Lung microvascular endothelial cell (primary cell): Measurements from ENCODE around the gene LATS2. TPM values are rescaled to one million over a fixed set of nuclear protein-coding genes. Genes with fewer than 3 reads are reported as not detected.
"Not testable (repeated sequence)": the region's sequence is repeated elsewhere in the genome, so short reads cannot be mapped to it uniquely, and the experiment has no call there.

Experiments used
- DNase-seq, 2 donors: peaks; one replicate each; pipeline versions ENCODE4 v3.0.0 to v3.0.0-alpha.2; 2010; ENCODE audit warnings: low read depth in 2 of 2
- total RNA-seq: library from RNA; depleted of rRNA; stranded (reverse); fragments of >200 nt; gene quantifications from 2 replicates; pipeline ENCODE4 v1.2.1, GENCODE V29; 2014

The LATS2 gene
- total RNA-seq, 1 donor from 2014 or later: 25.0 TPM

DNA sequence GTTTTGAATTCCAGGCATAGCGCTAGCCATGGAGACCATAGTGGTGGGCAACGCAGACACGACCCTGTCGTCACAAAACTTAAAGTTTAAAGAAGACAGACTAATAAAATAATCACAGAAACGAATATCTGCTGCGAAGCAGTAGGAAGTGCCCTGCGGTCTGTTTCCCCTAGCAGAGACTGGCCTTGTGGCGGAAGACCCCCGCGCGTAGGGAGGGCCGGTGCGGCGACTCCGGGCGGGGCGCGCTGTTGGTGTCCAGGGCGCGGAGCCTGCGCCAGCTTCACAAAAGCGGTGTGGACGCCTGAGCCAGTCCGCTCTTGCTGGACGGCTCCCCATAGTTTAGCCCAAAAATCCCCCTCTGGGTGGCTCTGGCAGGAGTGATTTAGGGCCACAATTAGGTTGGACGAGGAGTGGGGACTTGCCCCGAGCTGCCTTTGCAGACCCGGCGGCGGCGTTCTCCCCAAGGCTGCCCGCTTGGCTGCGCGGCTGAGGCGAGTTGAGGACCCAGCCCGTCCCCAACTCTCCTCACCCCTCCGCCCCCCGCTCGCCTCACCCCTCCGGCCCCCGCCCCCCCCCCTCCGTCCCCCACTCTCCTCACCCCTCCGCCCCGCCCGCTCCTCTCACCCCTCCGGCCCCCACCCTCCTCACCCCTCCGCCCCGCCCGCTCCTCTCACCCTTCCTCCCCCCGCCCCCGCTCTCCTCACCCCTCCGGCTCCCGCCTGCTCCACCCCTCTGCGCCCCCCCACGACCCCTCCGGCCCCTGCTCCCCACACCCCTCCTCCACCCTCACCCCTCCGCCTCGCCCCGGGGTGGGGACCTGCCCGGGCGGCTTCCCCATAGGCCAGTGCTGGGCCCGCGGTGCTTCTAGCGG, 14.2 kb upstream of the LATS2 start:
- DNase-seq: peak; percentile 32 to 67

GRCh38 chr13:21075011-21075378, 13.6 kb upstream of the LATS2 start:
- DNase-seq: peak; percentile 64 to 80

- DNase-seq: peak in 1 of 2 donors; percentile 31
Measured at GRCh38 chr13:21074546-21074945, 13.2 kb upstream of the LATS2 start.

GRCh38 chr13:21071924-21072323, 10.5 kb upstream of the LATS2 start:
- DNase-seq: no peak

- no peak for DNase-seq
Measured at GRCh38 chr13:21071015-21071414, 9.6 kb upstream of the LATS2 start.

GRCh38 chr13:21069561-21070004, 8.2 kb upstream of the LATS2 start:
- peak in 1 of 2 donors; percentile 63 for DNase-seq

GRCh38 chr13:21067848-21068247, 6.5 kb upstream of the LATS2 start:
- DNase-seq: no peak

DNA sequence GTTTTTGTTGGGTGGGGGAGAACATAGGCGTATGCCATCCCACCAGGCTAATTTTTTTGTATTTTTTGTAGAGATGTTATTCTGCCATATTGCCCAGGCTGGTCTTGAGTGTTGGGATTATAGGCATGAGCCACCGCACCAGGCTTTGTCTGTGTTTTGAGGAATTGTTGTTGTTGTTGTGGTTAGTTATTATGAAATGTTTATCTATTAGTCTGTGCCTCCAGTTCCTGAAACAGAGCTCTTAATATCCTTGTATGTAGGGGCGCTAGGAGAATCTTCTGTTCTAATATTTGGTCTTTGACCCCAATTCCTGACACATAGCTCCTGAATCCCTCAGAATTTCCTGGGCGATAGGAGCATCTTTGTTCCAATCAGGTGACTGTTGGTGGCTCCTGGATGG, 5.6 kb upstream of the LATS2 start:
- no peak for DNase-seq

DNA sequence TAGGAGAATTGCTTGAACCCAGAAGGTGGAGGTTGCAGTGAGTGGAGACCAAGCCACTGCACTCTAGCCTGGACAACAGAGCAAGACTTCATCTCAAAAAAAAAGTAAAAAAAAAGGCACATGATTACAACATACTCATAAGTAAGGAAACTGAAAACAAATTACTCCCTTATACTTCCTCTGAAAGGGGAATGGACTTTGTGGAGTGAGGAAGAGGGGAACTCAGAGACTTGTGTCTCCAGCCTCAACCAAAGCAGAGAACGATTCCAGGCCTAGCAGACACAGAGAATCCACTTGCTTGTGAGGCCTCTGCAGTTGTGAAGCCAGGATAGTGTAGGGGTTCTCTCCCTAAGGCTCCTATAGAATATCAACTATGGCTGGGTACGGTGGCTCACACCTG, 4.3 kb upstream of the LATS2 start:
- no peak for DNase-seq

DNA sequence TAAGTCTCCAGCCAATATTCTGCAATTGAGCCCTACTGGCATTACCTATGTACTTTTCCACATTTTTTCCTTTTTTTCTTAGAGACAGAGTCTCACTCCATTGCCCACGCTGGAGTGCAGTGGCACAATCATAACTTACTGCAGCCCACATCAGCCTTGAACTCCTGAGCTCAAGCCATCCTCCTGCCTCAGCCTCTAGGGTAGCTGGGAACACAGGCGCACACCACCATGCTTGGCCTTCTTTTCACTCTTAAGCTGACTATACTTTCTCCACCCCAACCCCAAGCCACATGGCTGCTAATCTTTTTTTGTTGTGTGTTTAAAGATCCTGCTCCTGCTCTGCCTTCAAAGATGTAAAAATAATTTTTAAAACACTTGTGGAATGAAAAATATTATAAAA, 1.6 kb upstream of the LATS2 start:
- DNase-seq: no peak

DNA sequence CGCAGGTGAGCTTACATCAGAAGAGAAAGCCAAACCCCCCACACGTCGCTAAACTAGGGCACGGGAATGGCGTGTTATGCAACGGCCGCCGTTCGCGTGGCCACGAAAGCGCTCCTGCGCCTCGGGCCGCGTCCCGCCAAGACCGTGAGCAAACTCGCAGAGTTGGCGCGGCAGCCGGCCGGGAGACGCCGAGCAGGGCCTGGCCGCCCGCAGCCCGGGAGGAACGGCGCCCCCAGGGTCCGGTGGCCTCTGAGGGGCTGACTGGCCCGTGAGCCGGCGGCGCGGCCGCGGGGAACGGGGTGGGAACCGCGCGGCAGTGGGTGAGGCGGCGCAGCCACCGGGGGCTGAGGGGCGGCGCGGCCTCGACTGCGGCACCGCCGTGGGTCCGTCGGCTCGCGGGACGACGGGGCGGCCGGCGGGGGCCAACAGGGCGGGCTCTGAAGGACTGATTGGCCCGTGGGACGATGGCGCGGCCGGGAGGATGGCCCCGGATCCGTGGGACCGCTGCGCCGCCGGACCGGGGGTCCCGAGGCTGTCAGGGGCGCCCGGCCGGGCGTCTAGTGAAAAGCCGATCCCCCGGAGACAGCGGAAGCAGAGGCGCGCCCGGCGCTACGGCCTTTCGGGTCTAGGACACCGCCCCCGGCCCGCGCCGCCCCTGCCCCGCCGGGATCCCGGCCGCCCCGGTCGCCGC, 903 bp downstream of the LATS2 start:
- peak; percentile 50 to 59 for DNase-seq

DNA sequence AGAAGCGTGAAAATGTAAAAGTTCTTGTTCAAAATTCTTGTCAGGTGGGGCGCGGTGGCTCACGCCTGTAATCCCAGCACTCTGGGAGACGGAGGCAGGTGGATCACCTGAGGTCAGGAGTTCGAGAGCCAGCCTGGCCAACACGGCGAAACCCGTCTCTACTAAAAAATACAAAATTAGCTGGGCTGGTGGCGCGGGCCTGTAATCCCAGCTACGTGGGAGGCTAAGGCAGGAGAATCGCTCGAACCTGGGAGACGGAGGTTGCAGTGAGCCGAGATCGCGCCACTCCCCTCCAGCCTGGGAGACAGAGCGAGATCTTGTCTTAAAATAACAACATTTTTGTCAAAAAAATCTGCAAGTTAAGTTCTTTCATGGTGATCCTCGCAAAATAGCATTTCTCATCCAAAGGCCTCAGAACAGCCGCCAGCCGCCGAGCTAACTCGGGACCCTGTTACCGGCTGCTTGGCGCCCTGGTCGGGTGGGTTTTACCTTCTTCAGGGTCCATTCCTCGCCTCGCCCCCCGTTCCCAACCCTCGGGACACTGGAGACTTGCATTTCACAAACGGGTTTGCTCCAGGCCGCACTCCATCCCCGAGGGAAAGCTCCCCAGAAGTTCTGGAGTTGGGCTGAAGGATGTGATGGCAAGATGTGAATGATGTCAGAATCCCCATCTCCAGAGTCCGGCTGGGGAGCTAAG, 1.6 kb downstream of the LATS2 start:
- no peak for DNase-seq

DNA sequence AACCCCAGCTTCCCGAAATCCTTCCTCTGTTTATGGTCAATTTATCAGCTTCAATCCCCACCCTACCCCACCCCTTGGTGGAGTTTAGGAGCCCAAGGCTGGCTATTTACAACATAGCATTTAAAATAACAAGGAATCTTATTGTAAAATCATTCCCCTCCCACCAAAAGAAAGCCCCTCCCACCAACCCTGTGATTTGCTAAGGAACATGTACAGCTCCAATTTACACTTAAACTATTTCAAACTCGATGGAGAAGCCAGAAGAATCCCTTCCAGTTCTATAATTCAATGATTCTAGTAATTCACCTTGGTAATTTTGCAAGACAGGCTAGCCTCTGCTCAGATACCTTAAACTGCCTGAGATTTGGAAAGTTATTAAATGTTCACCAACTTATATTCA, 3.0 kb downstream of the LATS2 start:
- peak in 1 of 2 donors; percentile 47 for DNase-seq

DNA sequence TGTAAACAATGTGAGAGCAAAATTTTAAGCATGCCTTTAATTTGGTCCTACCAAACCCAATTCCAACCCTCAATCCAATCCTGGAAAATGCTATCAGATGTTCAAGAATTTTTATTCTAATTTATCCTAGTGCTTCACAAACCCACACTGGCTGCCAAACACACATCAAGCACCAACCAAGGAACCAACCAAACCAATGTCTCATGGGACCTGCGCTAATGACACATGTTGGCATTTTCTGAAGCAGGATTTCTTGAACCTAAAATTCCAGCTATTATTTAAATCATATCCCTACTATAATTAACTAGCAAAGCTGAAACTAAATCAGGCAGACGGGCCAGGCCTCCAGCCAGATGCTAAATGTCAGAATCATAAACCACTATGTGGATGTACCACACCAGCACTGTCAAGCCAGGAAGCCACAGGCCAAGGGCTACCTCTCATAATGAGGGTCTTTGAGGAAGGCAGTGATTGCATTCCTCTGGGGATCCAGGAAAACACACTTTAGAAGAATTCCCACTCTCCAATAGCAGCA, 5.8 kb downstream of the LATS2 start:
- DNase-seq: no peak

- DNase-seq: no peak
Measured at GRCh38 chr13:21055016-21055415, 6.4 kb downstream of the LATS2 start.

DNA sequence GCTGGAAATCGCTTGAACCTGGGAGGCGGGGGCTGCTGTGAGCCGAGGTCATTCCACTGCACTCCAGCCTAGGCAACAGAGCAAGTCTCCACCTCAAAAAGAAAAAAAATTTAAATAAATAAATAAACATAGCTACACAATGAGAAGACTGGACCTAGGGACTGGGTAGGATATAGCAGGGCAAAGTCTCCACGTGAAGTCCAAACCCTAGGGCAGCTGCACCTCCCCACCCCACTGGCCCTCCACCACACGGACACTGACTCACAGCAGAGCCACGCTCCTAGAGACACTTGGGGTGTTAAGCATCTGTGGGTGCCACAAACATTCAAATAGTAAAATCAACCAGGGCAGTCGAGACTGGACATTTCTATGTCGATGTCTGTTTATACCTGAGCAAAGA, 7.1 kb downstream of the LATS2 start:
- DNase-seq: no peak

GRCh38 chr13:21053231-21053630, 8.2 kb downstream of the LATS2 start:
- DNase-seq: peak in 1 of 2 donors; percentile 51

GRCh38 chr13:21051675-21052074, 9.7 kb downstream of the LATS2 start:
- no peak for DNase-seq

GRCh38 chr13:21050288-21051197, 10.8 kb downstream of the LATS2 start:
- DNase-seq: peak in 1 of 2 donors; percentile 48

DNA sequence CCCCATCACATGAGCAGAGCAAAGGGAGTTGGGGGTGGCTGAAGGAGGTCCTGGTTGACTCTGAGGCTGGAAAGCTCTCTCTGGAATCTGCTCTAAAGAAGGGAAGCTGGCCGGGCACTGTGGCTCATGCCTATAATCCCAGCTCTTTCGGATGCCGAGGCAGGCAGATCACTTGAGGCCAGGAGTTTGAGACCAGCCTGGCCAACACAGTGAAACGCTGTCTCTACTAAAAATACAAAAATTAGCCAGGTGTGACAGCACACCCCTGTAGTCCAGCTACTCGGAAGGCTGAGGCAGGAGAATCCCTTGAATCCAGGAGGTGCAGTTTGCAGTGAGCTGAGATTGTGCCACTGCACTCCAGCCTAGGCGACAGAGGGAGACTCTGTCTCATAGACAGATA, 11.7 kb downstream of the LATS2 start:
- not testable (repeated sequence) for DNase-seq
